Neural progenitor cell (in vitro differentiated cells): ENCODE measurements around the gene PARD3B. TPM values are rescaled to one million over a fixed set of nuclear protein-coding genes. Genes with fewer than 3 reads are reported as not detected.

Experiments
- DNase-seq: peaks from one replicate; pipeline ENCODE4 v3.0.0-alpha.2; 2016; ENCODE audit warnings: low spot score
- H2AFZ ChIP-seq: fragments of 200-600 bp; sonication (generic); replicated peaks from 2 replicates; pipeline ENCODE4 v1.6.1; 2016; ENCODE audit warnings: antibody characterized with exemption
- H3F3A ChIP-seq: fragments of 200-600 bp; sonication (generic); 2 replicates; pipeline ENCODE4 v1.6.1; 2016; ENCODE audit warnings: antibody characterized with exemption, low read depth
- H3K27ac ChIP-seq: fragments of 200-600 bp; sonication (generic); 2 replicates; pipeline ENCODE4 v1.5.1; 2016; ENCODE audit warnings: mild to moderate bottlenecking
- H3K27me3 ChIP-seq: fragments of 200-600 bp; sonication (generic); 2 replicates; pipeline ENCODE4 v1.6.1; 2016; ENCODE audit warnings: mild to moderate bottlenecking, moderate library complexity
- H3K36me3 ChIP-seq: fragments of 200-600 bp; sonication (generic); 2 replicates; pipeline ENCODE4 v1.5.1; 2016
- H3K4me1 ChIP-seq: fragments of 200-600 bp; sonication (generic); 2 replicates; pipeline ENCODE4 v1.6.1; 2016; ENCODE audit warnings: mixed run types
- H3K4me2 ChIP-seq: fragments of 200-600 bp; sonication (generic); 2 replicates; pipeline ENCODE4 v1.6.1; 2016
- H3K4me3 ChIP-seq: fragments of 200-600 bp; sonication (generic); 2 replicates; pipeline ENCODE4 v1.5.1; 2016
- H3K79me2 ChIP-seq: fragments of 200-600 bp; sonication (generic); 2 replicates; pipeline ENCODE4 v1.6.1; 2016; ENCODE audit warnings: low read depth
- H3K9ac ChIP-seq: fragments of 200-600 bp; sonication (generic); 2 replicates; pipeline ENCODE4 v1.6.1; 2016
- H3K9me3 ChIP-seq: fragments of 200-600 bp; sonication (generic); 2 replicates; pipeline ENCODE4 v1.5.1; 2016; ENCODE audit warnings: low read depth
- H4K20me1 ChIP-seq: fragments of 200-600 bp; sonication (generic); 2 replicates; pipeline ENCODE4 v1.6.1; 2016; ENCODE audit warnings: low read depth
- H3K27ac Mint-ChIP-seq: 3 replicates; pipeline ENCODE4 v1.8.0; 2021; ENCODE audit warnings: mixed read lengths
- H3K27me3 Mint-ChIP-seq: 2 replicates; pipeline ENCODE4 v1.8.0; 2022; ENCODE audit warnings: low read depth, mild to moderate bottlenecking, inconsistent platforms, moderate library complexity, mixed read lengths; ENCODE audit not compliant: insufficient read depth
- H3K36me3 Mint-ChIP-seq: 3 replicates; pipeline ENCODE4 v1.8.0; 2021; ENCODE audit warnings: mixed read lengths
- H3K4me1 Mint-ChIP-seq: 3 replicates; pipeline ENCODE4 v1.8.0; 2021; ENCODE audit warnings: mixed read lengths
- H3K4me3 Mint-ChIP-seq: 3 replicates; pipeline ENCODE4 v1.8.0; 2021; ENCODE audit warnings: mild to moderate bottlenecking, moderate library complexity, mixed read lengths
- H3K9me3 Mint-ChIP-seq: 3 replicates; pipeline ENCODE4 v1.8.0; 2020; ENCODE audit warnings: mixed read lengths
- EZH2 ChIP-seq: fragments of 200-600 bp; sonication (generic); IDR thresholded peaks from 2 replicates; pipeline ENCODE4 v1.6.1; 2017; ENCODE audit warnings: antibody characterized with exemption, mild to moderate bottlenecking, moderate library complexity
- EZH2phosphoT487 ChIP-seq: fragments of 200-600 bp; sonication (generic); IDR thresholded peaks from 2 replicates; pipeline ENCODE4 v1.6.1; 2017; ENCODE audit warnings: antibody characterized with exemption
- total RNA-seq: library from RNA; depleted of rRNA; stranded (reverse); fragments of >200 nt; gene quantifications from 2 replicates; pipeline ENCODE4 v1.2.3, GENCODE V29; 2015; ENCODE audit warnings: low replicate concordance
- TF ChIP-seq, protein P1 (sequence below): fragments of 200-600 bp; sonication (generic); IDR thresholded peaks from 2 replicates; pipeline ENCODE4 v1.5.1; 2017; ENCODE audit warnings: antibody characterized with exemption, mild to moderate bottlenecking

Gene PARD3B
- total RNA-seq, 1 donor from 2014 or later = 8.4 TPM

- H3K9me3 Mint-ChIP-seq = no peaks in the 10 kb centered on the region
- no peaks in the 10 kb centered on the region for H3K4me1 Mint-ChIP-seq
- H3K79me2 ChIP-seq = no peaks in the 10 kb centered on the region
- H3K27ac Mint-ChIP-seq = no peak overlapping the region
- no peak overlapping the region for H3K9ac ChIP-seq
- H2AFZ ChIP-seq = no peak overlapping the region
- no peaks in the 10 kb centered on the region for H3F3A ChIP-seq
- no peaks in the 10 kb centered on the region for H3K4me1 ChIP-seq
- H3K4me2 ChIP-seq = no peak overlapping the region
- H3K27me3 ChIP-seq = no peaks in the 10 kb centered on the region
- DNase-seq = no peak
- H3K27me3 Mint-ChIP-seq = no peaks in the 10 kb centered on the region
- H3K9me3 ChIP-seq = no peaks in the 10 kb centered on the region
- H3K4me3 Mint-ChIP-seq = no peak overlapping the region
- TF ChIP-seq, protein P1, sequence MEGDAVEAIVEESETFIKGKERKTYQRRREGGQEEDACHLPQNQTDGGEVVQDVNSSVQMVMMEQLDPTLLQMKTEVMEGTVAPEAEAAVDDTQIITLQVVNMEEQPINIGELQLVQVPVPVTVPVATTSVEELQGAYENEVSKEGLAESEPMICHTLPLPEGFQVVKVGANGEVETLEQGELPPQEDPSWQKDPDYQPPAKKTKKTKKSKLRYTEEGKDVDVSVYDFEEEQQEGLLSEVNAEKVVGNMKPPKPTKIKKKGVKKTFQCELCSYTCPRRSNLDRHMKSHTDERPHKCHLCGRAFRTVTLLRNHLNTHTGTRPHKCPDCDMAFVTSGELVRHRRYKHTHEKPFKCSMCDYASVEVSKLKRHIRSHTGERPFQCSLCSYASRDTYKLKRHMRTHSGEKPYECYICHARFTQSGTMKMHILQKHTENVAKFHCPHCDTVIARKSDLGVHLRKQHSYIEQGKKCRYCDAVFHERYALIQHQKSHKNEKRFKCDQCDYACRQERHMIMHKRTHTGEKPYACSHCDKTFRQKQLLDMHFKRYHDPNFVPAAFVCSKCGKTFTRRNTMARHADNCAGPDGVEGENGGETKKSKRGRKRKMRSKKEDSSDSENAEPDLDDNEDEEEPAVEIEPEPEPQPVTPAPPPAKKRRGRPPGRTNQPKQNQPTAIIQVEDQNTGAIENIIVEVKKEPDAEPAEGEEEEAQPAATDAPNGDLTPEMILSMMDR = no peak
- no peak for TF ChIP-seq EZH2
- TF ChIP-seq EZH2phosphoT487 = no peak
- no peak overlapping the region for H3K27ac ChIP-seq
- no peaks in the 10 kb centered on the region for H3K36me3 Mint-ChIP-seq
- no peaks in the 10 kb centered on the region for H4K20me1 ChIP-seq
- H3K36me3 ChIP-seq = no peaks in the 10 kb centered on the region
- no peak overlapping the region for H3K4me3 ChIP-seq
Measured at GRCh38 chr2:205369813-205370212, 824.5 kb downstream of the PARD3B start.

- no peaks in the 10 kb centered on the region for H3K27me3 ChIP-seq
- H3K27ac ChIP-seq = no peak overlapping the region
- H3K36me3 ChIP-seq = no peaks in the 10 kb centered on the region
- H3K4me2 ChIP-seq = no peak overlapping the region
- H3K4me1 ChIP-seq = no peaks in the 10 kb centered on the region
- no peaks in the 10 kb centered on the region for H3F3A ChIP-seq
- Mint-ChIP-seq H3K27me3 (no peaks in the 10 kb centered on the region), H3K4me1 (peaks cover 6% of the 10 kb centered on the region), H3K36me3 (no peaks in the 10 kb centered on the region), H3K9me3 (no peaks in the 10 kb centered on the region), H3K4me3 (no peak overlapping the region), H3K27ac (no peak overlapping the region)
- no peak overlapping the region for H3K4me3 ChIP-seq
- no peaks in the 10 kb centered on the region for H3K79me2 ChIP-seq
- H3K9me3 ChIP-seq = no peaks in the 10 kb centered on the region
- H2AFZ ChIP-seq = no peak overlapping the region
- TF ChIP-seq, protein P1 = no peak
- TF ChIP-seq EZH2phosphoT487 = no peak
- TF ChIP-seq EZH2 = no peak
- no peak for DNase-seq
- H3K9ac ChIP-seq = no peak overlapping the region
- no peaks in the 10 kb centered on the region for H4K20me1 ChIP-seq
Measured at GRCh38 chr2:205370726-205371125, 825.5 kb downstream of the PARD3B start.

- Histone ChIP-seq H4K20me1 (no peaks in the 10 kb centered on the region), H3K4me1 (no peaks in the 10 kb centered on the region), H3K27me3 (no peaks in the 10 kb centered on the region), H3K4me3 (no peak overlapping the region), H3K9me3 (no peaks in the 10 kb centered on the region), H3K36me3 (no peaks in the 10 kb centered on the region), H3F3A (no peaks in the 10 kb centered on the region), H2AFZ (no peak overlapping the region), H3K4me2 (no peak overlapping the region), H3K9ac (no peak overlapping the region), H3K79me2 (no peaks in the 10 kb centered on the region), H3K27ac (no peak overlapping the region)
- Mint-ChIP-seq H3K27ac (no peak overlapping the region), H3K4me1 (peaks cover 13% of the 10 kb centered on the region), H3K27me3 (no peaks in the 10 kb centered on the region), H3K36me3 (no peaks in the 10 kb centered on the region), H3K4me3 (no peak overlapping the region), H3K9me3 (no peaks in the 10 kb centered on the region)
- TF ChIP-seq, protein P1 = no peak
- TF ChIP-seq EZH2phosphoT487 (no peak), EZH2 (no peak)
- no peak for DNase-seq
Measured at GRCh38 chr2:205372141-205372540, 826.9 kb downstream of the PARD3B start.
